Lower lobe of right lung (tissue), 2 donors: Measurements from ENCODE around the gene UBE2Q1. TPM values are rescaled to one million over a fixed set of nuclear protein-coding genes. Genes with fewer than 3 reads are reported as not detected.

ENCODE experiments used
- ATAC-seq, 2 donors: fragments of 200-7000 bp; cut with Tn5 transposase; one replicate each; pipeline ENCODE4 v1.9.1; 2020 to 2022; ENCODE audit warnings: mild to moderate bottlenecking in 2 of 2, moderate library complexity in 2 of 2
- DNase-seq: peaks from one replicate; pipeline ENCODE4 v3.0.0-alpha.2; 2020
- H3K27ac ChIP-seq: fragments of 200-600 bp; one replicate; pipeline ENCODE4 v1.8.0; 2022
- H3K27me3 ChIP-seq: fragments of 200-600 bp; one replicate; pipeline ENCODE4 v1.8.0; 2022; ENCODE audit warnings: low read depth
- H3K36me3 ChIP-seq: fragments of 200-600 bp; one replicate; pipeline ENCODE4 v1.8.0; 2022; ENCODE audit warnings: mild to moderate bottlenecking
- H3K4me1 ChIP-seq: fragments of 200-600 bp; one replicate; pipeline ENCODE4 v1.8.0; 2022
- H3K4me3 ChIP-seq: fragments of 200-600 bp; one replicate; pipeline ENCODE4 v1.8.0; 2022; ENCODE audit warnings: mild to moderate bottlenecking
- H3K9me3 ChIP-seq: fragments of 200-600 bp; one replicate; pipeline ENCODE4 v1.8.0; 2022
- CTCF ChIP-seq: fragments of 200-600 bp; IDR thresholded peaks from one replicate; pipeline ENCODE4 v1.8.0; 2022; ENCODE audit warnings: antibody characterized with exemption, mild to moderate bottlenecking
- intact Hi-C: fragments of 100-400 bp; cut with DNase I; formaldehyde crosslinking; loops from one replicate; pipeline ENCODE4 v1.11.0; 2022
- total RNA-seq: library from RNA; stranded (reverse); fragmentation: NEBNext Ultra II Directional; extraction: Animal tissue kit (Norgen Biotek cat#: 25700); gene quantifications from one replicate; pipeline ENCODE4 v1.2.1, GENCODE V29; 2021
- donor health status: DM: no; HTN: yes; CAD: no; lungs with severe emphysema.

The UBE2Q1 gene
- total RNA-seq, 1 donor from 2014 or later = 79.5 TPM

GRCh38 chr1:154546264-154547063, 12.0 kb downstream of the UBE2Q1 start:
- Histone ChIP-seq H3K4me3 (no peak overlapping the region), H3K9me3 (no peaks in the 10 kb centered on the region), H3K36me3 (peaks cover 34% of the 10 kb centered on the region), H3K27me3 (no peaks in the 10 kb centered on the region), H3K4me1 (peaks cover 18% of the 10 kb centered on the region), H3K27ac (no peak overlapping the region)
- ATAC-seq (peak; percentile 87 to 90), DNase-seq (peak; percentile 73)
- intact Hi-C loops = loop anchor here (10.0 kb wide), 1 partner anchor 52 kb away; no protein-coding TSS in a partner anchor
- peak; percentile 84 for TF ChIP-seq CTCF

DNA sequence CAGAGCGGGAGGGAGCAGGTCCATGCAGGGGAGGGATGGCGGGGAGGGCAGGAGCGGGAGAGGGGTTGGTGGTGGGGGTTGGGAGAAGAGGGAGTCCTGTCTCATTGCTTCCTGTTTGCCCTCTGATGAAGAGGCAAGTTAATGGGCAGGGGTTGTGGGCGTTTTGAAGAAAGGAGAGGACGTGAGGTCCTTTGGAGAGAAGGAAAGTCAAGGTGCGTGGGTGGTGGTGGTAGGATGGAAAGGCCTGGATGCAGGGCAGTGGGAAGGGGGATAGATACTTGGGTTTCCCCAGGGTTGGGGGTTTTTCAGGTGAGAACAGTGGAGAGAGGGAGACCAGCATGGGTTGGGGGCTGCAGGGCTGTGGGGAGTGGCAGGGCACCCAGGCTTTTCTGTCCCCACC, 17.2 kb downstream of the UBE2Q1 start:
- intact Hi-C loops = loop anchor here (10.0 kb wide), 1 partner anchor 46 kb away; no protein-coding TSS in a partner anchor
- TF ChIP-seq CTCF = no peak
- Histone ChIP-seq H3K9me3 (no peaks in the 10 kb centered on the region), H3K27me3 (no peaks in the 10 kb centered on the region), H3K4me1 (no peaks in the 10 kb centered on the region), H3K27ac (no peak overlapping the region), H3K36me3 (peaks cover 4% of the 10 kb centered on the region), H3K4me3 (no peak overlapping the region)
- no peak for ATAC-seq
- no peak for DNase-seq

- Histone ChIP-seq H3K36me3 (peaks cover 4% of the 10 kb centered on the region), H3K27me3 (no peaks in the 10 kb centered on the region), H3K9me3 (no peaks in the 10 kb centered on the region), H3K4me1 (no peaks in the 10 kb centered on the region), H3K4me3 (no peak overlapping the region), H3K27ac (no peak overlapping the region)
- peak; percentile 80 to 89 for ATAC-seq
- no peak for DNase-seq
- no peak for TF ChIP-seq CTCF
- intact Hi-C loops = loop anchor here (10.0 kb wide), 1 partner anchor 45 kb away; no protein-coding TSS in a partner anchor
Measured at GRCh38 chr1:154539486-154540483, 18.7 kb downstream of the UBE2Q1 start.

- no peak overlapping the region for H3K27ac ChIP-seq
- ATAC-seq (no peak), DNase-seq (no peak)
- H3K27me3 ChIP-seq = no peaks in the 10 kb centered on the region
- no peaks in the 10 kb centered on the region for H3K9me3 ChIP-seq
- no peaks in the 10 kb centered on the region for H3K36me3 ChIP-seq
- H3K4me1 ChIP-seq = no peaks in the 10 kb centered on the region
- no peak for TF ChIP-seq CTCF
- no peak overlapping the region for H3K4me3 ChIP-seq
- intact Hi-C loops = no loop called here
Measured at GRCh38 chr1:154536570-154536969, 21.9 kb downstream of the UBE2Q1 start.
